Measurements from ENCODE around the gene RALBP1.

- TF ChIP-seq CTCF (IDR thresholded peaks at IDR 0.05) (no peak), POLR2A (IDR thresholded peaks at IDR 0.05) (no peak)
Observed at GRCh38 chr18:9483526-9483925, 8.2 kb downstream of the RALBP1 start.

Data from Peyer's patch (tissue), 4 donors.